ENCODE data around the gene SERPINA7. TPM values are rescaled to one million over a fixed set of nuclear protein-coding genes. Genes with fewer than 3 reads are reported as not detected.

SERPINA7 gene
- total and polyA plus RNA-seq, 2 of the 13 experiments (the other 11 are each of a cell fraction or from before 2014, with no cell fraction given) = 315 to 456 TPM

- no peak for TF ChIP-seq PREB (CRISPR knock-in tag; IDR thresholded peaks at IDR 0.05)
- no peak for TF ChIP-seq PHF8 (CRISPR knock-in tag; IDR thresholded peaks at IDR 0.05)
- TF ChIP-seq ZNF777 (CRISPR knock-in tag; IDR thresholded peaks at IDR 0.05) = no peak
- no peak for TF ChIP-seq SP4 (CRISPR knock-in tag; IDR thresholded peaks at IDR 0.05)
- peak; percentile 34; the same call in 1 of the 2 replicates for TF ChIP-seq RAD21 (CRISPR knock-in tag; IDR thresholded peaks at IDR 0.05)
- no peak for TF ChIP-seq IRF1 (CRISPR knock-in tag; IDR thresholded peaks at IDR 0.05; ENCODE audit: low read depth)
- TF ChIP-seq ZBTB44 (CRISPR knock-in tag; IDR thresholded peaks at IDR 0.05) = no peak
- no peak for TF ChIP-seq RERE (CRISPR knock-in tag; IDR thresholded peaks at IDR 0.05; ENCODE audit: low read depth)
- TF ChIP-seq ZFP82 (CRISPR knock-in tag; IDR thresholded peaks at IDR 0.05; ENCODE audit: borderline replicate concordance) = no peak
- TF ChIP-seq SRSF4 (IDR thresholded peaks at IDR 0.05; ENCODE audit: low read depth, low read length, poor library complexity, severe bottlenecking) = no peak
- TF ChIP-seq CENPX (CRISPR knock-in tag; IDR thresholded peaks at IDR 0.05) = no peak
- TF ChIP-seq ETS1 (CRISPR knock-in tag; IDR thresholded peaks at IDR 0.05) = no peak
- TF ChIP-seq SNAPC2 (CRISPR knock-in tag; IDR thresholded peaks at IDR 0.05) = no peak
- no peak for TF ChIP-seq TFDP1 (CRISPR knock-in tag; IDR thresholded peaks at IDR 0.05; ENCODE audit: borderline replicate concordance)
- no peak for TF ChIP-seq RBAK (CRISPR knock-in tag; IDR thresholded peaks at IDR 0.05)
- TF ChIP-seq MBNL3 (CRISPR knock-in tag; conservative IDR thresholded peaks at IDR 0.05) = no peak
- no peak for TF ChIP-seq RARA (CRISPR knock-in tag; IDR thresholded peaks at IDR 0.05)
- 0 out of 2 replicates have a peak, but pooled peaks have one; percentile 33 for TF ChIP-seq ZNF331 (CRISPR knock-in tag; IDR thresholded peaks at IDR 0.05)
- no peak for TF ChIP-seq TOPORS (CRISPR knock-in tag; IDR thresholded peaks at IDR 0.05)
Observed at GRCh38 chrX:106039920-106040319, 1.4 kb upstream of the SERPINA7 start (continued).

Measured in HepG2 (cell line).